ENCODE measurements around the gene SCYGR1. TPM values are rescaled to one million over a fixed set of nuclear protein-coding genes. Genes with fewer than 3 reads are reported as not detected.

Gene SCYGR1
- total RNA-seq, 1 experiment from 2014 or later, result not detected

DNA sequence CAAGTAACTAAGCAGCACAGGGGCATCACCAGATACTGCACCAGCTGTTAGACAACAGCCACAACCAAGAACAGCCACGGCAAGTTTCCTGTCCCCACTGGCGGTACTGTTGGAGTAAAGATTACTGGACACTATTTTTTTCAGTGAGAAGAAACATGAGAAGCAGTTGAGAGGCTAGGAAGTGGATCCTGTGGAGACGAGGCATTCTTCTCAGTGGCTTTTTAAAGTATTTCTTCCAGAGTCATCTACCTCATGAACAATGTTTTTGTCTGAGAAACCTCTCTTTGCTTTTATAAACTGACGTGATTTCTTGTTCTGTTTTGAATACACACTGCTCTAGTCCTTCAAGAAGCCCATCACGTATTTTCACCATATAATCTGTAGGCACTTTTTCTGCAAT, 27.4 kb downstream of the SCYGR1 start:
- H3K4me3 ChIP-seq (ENCODE audit: low read length), result no peak overlapping the region
- H3K9me3 ChIP-seq (ENCODE audit: low read length), result no peaks in the 10 kb centered on the region
- no peak overlapping the region for H2AFZ ChIP-seq (ENCODE audit: low read length)
- no peak for DNase-seq
- no peaks in the 10 kb centered on the region for H3K27me3 ChIP-seq (ENCODE audit: low read length)
- no peak overlapping the region for H3K27ac ChIP-seq (ENCODE audit: low read length)
- H3K9me2 ChIP-seq (replicated peaks; ENCODE audit: insufficient read depth, low read length), result no peaks in the 10 kb centered on the region
- no peaks in the 10 kb centered on the region for H3K79me2 ChIP-seq (ENCODE audit: low read length)
- no peaks in the 10 kb centered on the region for H4K20me1 ChIP-seq (ENCODE audit: insufficient read depth, low read depth, low read length)
- H3K4me1 ChIP-seq (ENCODE audit: low read length), result peaks cover 4% of the 10 kb centered on the region
- no peak overlapping the region for H3K4me2 ChIP-seq (ENCODE audit: low read depth, low read length, poor library complexity, severe bottlenecking)
- peaks cover 25% of the 10 kb centered on the region; the same call in 1 of the 2 replicates for H3K36me3 ChIP-seq (ENCODE audit: insufficient read depth, low read length)
- no peak overlapping the region for H3K9ac ChIP-seq (ENCODE audit: low read length)

DNA sequence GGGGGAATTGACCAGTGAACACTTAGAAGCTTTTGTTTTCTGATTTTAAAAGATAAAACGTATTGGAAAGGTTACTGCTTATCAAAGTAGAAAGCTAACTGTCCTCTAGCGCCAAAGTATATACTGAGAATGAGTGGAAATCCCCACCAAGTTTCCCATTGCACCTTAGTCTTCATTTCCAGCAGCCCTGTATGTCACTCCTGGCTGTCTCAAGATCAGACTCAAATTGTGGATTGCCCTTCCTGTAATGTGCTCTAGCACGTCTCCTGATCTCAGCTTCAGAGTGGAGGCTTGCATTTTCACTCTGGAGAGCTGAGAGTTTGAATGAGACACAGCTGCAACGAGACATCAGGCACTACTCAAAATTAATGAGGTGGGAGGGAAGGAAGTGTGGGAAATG, 36.1 kb downstream of the SCYGR1 start:
- H3K4me2 ChIP-seq (ENCODE audit: low read depth, low read length, poor library complexity, severe bottlenecking), result no peak overlapping the region
- no peaks in the 10 kb centered on the region for H4K20me1 ChIP-seq (ENCODE audit: insufficient read depth, low read depth, low read length)
- no peaks in the 10 kb centered on the region for H3K9me3 ChIP-seq (ENCODE audit: low read length)
- H3K27ac ChIP-seq (ENCODE audit: low read length), result no peak overlapping the region
- H3K27me3 ChIP-seq (ENCODE audit: low read length), result no peaks in the 10 kb centered on the region
- H3K36me3 ChIP-seq (ENCODE audit: insufficient read depth, low read length), result peaks cover 43% of the 10 kb centered on the region
- H3K9me2 ChIP-seq (replicated peaks; ENCODE audit: insufficient read depth, low read length), result no peaks in the 10 kb centered on the region
- no peak overlapping the region for H2AFZ ChIP-seq (ENCODE audit: low read length)
- H3K4me3 ChIP-seq (ENCODE audit: low read length), result no peak overlapping the region
- no peak overlapping the region for H3K9ac ChIP-seq (ENCODE audit: low read length)
- DNase-seq, result no peak
- no peaks in the 10 kb centered on the region for H3K79me2 ChIP-seq (ENCODE audit: low read length)
- no peaks in the 10 kb centered on the region for H3K4me1 ChIP-seq (ENCODE audit: low read length)

DNA sequence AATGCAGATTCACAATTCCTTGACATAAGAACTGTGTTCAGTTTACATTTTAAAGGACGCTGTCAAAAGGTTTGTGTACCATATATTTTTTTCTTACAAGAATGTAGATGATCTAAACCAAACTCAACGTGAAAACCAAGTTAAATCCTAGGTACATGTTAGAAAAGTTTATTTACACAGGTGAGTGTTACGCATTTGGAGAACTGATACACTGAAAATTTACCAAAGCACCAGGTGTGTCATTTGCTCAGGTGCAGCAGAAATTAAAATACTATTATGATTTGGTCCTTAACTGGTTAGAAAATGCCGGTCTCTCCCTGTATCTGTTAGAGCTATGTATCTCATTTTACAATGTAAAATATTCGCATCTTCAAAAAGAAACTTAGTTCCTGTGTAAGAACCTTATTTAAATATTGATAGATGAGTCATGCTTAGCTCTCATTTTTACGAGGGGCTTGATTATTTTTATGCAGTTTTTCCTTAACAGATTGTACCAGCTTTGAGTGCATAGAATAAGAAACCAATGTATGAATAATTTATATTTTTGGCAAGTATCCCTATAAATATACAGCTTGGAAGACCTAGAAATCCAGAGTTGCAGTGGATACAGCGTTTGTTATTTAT, 37.6 kb downstream of the SCYGR1 start:
- H4K20me1 ChIP-seq (ENCODE audit: insufficient read depth, low read depth, low read length), result no peaks in the 10 kb centered on the region
- H3K27me3 ChIP-seq (ENCODE audit: low read length), result no peaks in the 10 kb centered on the region
- no peak for DNase-seq
- H3K9ac ChIP-seq (ENCODE audit: low read length), result no peak overlapping the region
- no peaks in the 10 kb centered on the region for H3K9me2 ChIP-seq (replicated peaks; ENCODE audit: insufficient read depth, low read length)
- H3K4me3 ChIP-seq (ENCODE audit: low read length), result no peak overlapping the region
- peaks cover 43% of the 10 kb centered on the region for H3K36me3 ChIP-seq (ENCODE audit: insufficient read depth, low read length)
- H2AFZ ChIP-seq (ENCODE audit: low read length), result no peak overlapping the region
- H3K9me3 ChIP-seq (ENCODE audit: low read length), result no peaks in the 10 kb centered on the region
- 0 out of 2 replicates have a peak, but pooled peaks cover 3% of the 10 kb centered on the region for H3K79me2 ChIP-seq (ENCODE audit: low read length)
- no peak overlapping the region for H3K4me2 ChIP-seq (ENCODE audit: low read depth, low read length, poor library complexity, severe bottlenecking)
- H3K27ac ChIP-seq (ENCODE audit: low read length), result no peak overlapping the region
- H3K4me1 ChIP-seq (ENCODE audit: low read length), result no peaks in the 10 kb centered on the region

DNA sequence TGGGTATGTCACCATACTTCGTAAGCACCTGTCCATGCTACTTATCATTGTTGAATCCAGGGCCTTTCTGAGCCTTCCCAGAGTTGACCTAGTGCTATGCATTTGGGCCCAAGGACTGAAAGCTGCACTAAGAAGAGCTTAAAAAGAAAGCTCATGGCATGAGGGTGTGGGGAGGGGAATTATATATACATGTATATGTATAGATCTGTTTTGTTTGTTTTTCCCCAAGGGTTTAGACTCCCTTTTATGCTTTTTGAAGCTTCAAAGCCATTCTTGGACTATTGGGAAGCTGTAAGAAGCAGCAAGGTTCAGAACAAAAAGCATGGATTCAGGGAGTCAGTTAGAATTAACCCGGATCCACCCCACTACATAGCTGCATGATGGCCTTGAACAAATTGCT, 39.4 kb downstream of the SCYGR1 start:
- H2AFZ ChIP-seq (ENCODE audit: low read length), result no peak overlapping the region
- no peaks in the 10 kb centered on the region for H4K20me1 ChIP-seq (ENCODE audit: insufficient read depth, low read depth, low read length)

DNA sequence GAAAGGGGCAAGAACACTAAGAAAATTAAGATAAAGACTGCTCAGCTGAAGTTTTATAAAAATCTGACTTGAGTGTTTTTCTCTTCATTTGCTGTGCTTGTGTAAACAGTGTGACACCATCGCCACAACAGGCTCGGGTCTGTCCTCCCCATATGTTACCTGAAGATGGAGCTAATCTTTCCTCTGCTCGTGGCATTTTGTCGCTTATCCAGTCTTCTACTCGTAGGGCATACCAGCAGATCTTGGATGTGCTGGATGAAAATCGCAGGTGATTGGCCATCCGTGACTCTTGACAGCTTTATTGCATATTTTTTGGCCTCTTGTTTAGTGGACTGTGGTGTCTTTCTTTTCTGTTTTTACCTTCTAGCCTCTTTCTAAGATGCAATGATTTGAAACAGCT, 40.6 kb downstream of the SCYGR1 start:
- Histone ChIP-seq H3K27ac (ENCODE audit: low read length) (no peak overlapping the region), H3K9ac (ENCODE audit: low read length) (no peak overlapping the region), H3K36me3 (ENCODE audit: insufficient read depth, low read length) (peaks cover 51% of the 10 kb centered on the region), H3K9me2 (replicated peaks; ENCODE audit: insufficient read depth, low read length) (no peaks in the 10 kb centered on the region), H3K79me2 (ENCODE audit: low read length) (peaks cover 8% of the 10 kb centered on the region; the same call in 1 of the 2 replicates), H3K27me3 (ENCODE audit: low read length) (no peaks in the 10 kb centered on the region), H3K4me3 (ENCODE audit: low read length) (no peak overlapping the region), H3K9me3 (ENCODE audit: low read length) (no peaks in the 10 kb centered on the region), H3K4me2 (ENCODE audit: low read depth, low read length, poor library complexity, severe bottlenecking) (no peak overlapping the region), H3K4me1 (ENCODE audit: low read length) (no peaks in the 10 kb centered on the region), H2AFZ (ENCODE audit: low read length) (no peak overlapping the region), H4K20me1 (ENCODE audit: insufficient read depth, low read depth, low read length) (no peaks in the 10 kb centered on the region)
- DNase-seq, result no peak

More for the DNA sequence above, 39.4 kb downstream of the SCYGR1 start:
- Histone ChIP-seq H3K36me3 (ENCODE audit: insufficient read depth, low read length) (peaks cover 44% of the 10 kb centered on the region), H3K27me3 (ENCODE audit: low read length) (no peaks in the 10 kb centered on the region), H3K9me2 (replicated peaks; ENCODE audit: insufficient read depth, low read length) (no peaks in the 10 kb centered on the region), H3K9me3 (ENCODE audit: low read length) (no peaks in the 10 kb centered on the region), H3K4me1 (ENCODE audit: low read length) (no peaks in the 10 kb centered on the region), H3K27ac (ENCODE audit: low read length) (no peak overlapping the region), H3K4me3 (ENCODE audit: low read length) (no peak overlapping the region), H3K79me2 (ENCODE audit: low read length) (0 out of 2 replicates have a peak, but pooled peaks cover 3% of the 10 kb centered on the region), H3K4me2 (ENCODE audit: low read depth, low read length, poor library complexity, severe bottlenecking) (no peak overlapping the region), H3K9ac (ENCODE audit: low read length) (no peak overlapping the region)
- no peak for DNase-seq

DNA sequence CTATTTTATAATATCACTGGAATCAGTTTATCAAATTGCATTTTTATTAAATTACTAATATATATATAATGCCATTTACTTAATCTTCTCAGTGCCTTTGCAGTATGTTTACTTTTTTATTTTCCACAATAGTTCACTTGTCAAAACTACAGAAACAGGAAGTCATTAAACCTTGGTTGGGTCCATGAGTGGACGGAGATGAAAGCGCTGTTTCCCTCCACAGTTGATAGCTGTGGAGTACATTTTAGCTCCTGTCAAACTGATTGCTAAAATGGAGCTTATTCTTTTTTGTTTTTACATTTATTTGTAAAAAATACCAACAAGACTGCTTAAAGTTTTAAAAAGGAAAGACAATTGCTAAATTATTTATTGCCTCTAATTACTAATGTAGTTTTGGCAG, 43.5 kb downstream of the SCYGR1 start:
- no peak overlapping the region for H3K27ac ChIP-seq (ENCODE audit: low read length)
- no peaks in the 10 kb centered on the region for H3K27me3 ChIP-seq (ENCODE audit: low read length)
- no peak for DNase-seq
- no peak overlapping the region for H3K4me2 ChIP-seq (ENCODE audit: low read depth, low read length, poor library complexity, severe bottlenecking)
- H4K20me1 ChIP-seq (ENCODE audit: insufficient read depth, low read depth, low read length), result no peaks in the 10 kb centered on the region
- H3K4me1 ChIP-seq (ENCODE audit: low read length), result no peaks in the 10 kb centered on the region
- H3K79me2 ChIP-seq (ENCODE audit: low read length), result peaks cover 8% of the 10 kb centered on the region; the same call in 1 of the 2 replicates
- H2AFZ ChIP-seq (ENCODE audit: low read length), result no peak overlapping the region
- peaks cover 46% of the 10 kb centered on the region for H3K36me3 ChIP-seq (ENCODE audit: insufficient read depth, low read length)
- H3K9ac ChIP-seq (ENCODE audit: low read length), result no peak overlapping the region
- H3K9me3 ChIP-seq (ENCODE audit: low read length), result no peaks in the 10 kb centered on the region
- no peaks in the 10 kb centered on the region for H3K9me2 ChIP-seq (replicated peaks; ENCODE audit: insufficient read depth, low read length)
- no peak overlapping the region for H3K4me3 ChIP-seq (ENCODE audit: low read length)

DNA sequence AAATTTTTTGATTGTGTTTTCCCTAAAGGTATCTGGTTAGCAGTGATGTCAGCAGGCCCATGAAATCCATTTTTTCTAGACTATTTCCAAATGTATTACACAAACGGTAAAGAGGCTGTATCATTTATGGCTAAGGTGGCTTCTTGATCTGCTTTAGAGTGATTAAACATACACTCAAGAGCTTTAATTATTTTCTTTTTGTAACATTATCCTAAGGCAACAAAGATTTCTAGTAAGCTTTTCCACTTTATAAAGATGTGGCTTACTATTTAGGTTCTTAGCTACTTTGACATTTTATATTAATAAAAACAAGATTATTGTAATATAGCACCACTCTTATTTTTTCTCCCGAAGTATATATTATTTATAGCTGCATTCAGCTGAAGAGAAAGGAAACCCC, 46.2 kb downstream of the SCYGR1 start:
- DNase-seq, result no peak
- Histone ChIP-seq H2AFZ (ENCODE audit: low read length) (no peak overlapping the region), H3K4me3 (ENCODE audit: low read length) (no peak overlapping the region), H3K9me3 (ENCODE audit: low read length) (no peaks in the 10 kb centered on the region), H3K36me3 (ENCODE audit: insufficient read depth, low read length) (peaks cover 26% of the 10 kb centered on the region; the same call in 1 of the 2 replicates), H3K4me1 (ENCODE audit: low read length) (no peaks in the 10 kb centered on the region), H3K4me2 (ENCODE audit: low read depth, low read length, poor library complexity, severe bottlenecking) (no peak overlapping the region), H3K9me2 (replicated peaks; ENCODE audit: insufficient read depth, low read length) (no peaks in the 10 kb centered on the region), H3K9ac (ENCODE audit: low read length) (no peak overlapping the region), H3K79me2 (ENCODE audit: low read length) (peaks cover 8% of the 10 kb centered on the region; the same call in 1 of the 2 replicates), H3K27me3 (ENCODE audit: low read length) (no peaks in the 10 kb centered on the region), H4K20me1 (ENCODE audit: insufficient read depth, low read depth, low read length) (no peaks in the 10 kb centered on the region), H3K27ac (ENCODE audit: low read length) (no peak overlapping the region)

DNA sequence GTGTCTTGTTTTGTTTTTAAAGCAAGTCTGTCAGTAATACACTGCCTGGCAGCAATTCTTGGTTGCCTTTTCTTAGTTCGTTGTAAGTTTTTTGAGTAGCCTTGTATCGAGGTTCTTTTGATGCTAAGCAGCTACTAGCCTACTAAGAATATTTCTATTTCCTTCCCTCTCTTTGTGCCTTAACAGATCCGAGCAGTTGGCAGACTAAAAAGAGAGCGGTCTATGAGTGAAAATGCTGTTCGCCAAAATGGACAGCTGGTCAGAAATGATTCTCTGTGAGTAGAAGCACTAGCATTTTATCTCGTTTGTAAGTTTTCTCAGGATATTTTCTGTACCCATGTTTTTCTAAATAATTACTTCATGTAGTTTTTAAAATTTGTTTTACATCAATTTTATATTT, 47.6 kb downstream of the SCYGR1 start:
- Histone ChIP-seq H3K4me1 (ENCODE audit: low read length) (no peaks in the 10 kb centered on the region), H3K4me3 (ENCODE audit: low read length) (no peak overlapping the region), H3K9ac (ENCODE audit: low read length) (no peak overlapping the region), H3K27ac (ENCODE audit: low read length) (no peak overlapping the region), H3K9me2 (replicated peaks; ENCODE audit: insufficient read depth, low read length) (no peaks in the 10 kb centered on the region), H3K9me3 (ENCODE audit: low read length) (no peaks in the 10 kb centered on the region), H3K36me3 (ENCODE audit: insufficient read depth, low read length) (peaks cover 23% of the 10 kb centered on the region; the same call in 1 of the 2 replicates), H4K20me1 (ENCODE audit: insufficient read depth, low read depth, low read length) (no peaks in the 10 kb centered on the region), H3K27me3 (ENCODE audit: low read length) (no peaks in the 10 kb centered on the region), H3K79me2 (ENCODE audit: low read length) (peaks cover 12% of the 10 kb centered on the region; the same call in 1 of the 2 replicates), H2AFZ (ENCODE audit: low read length) (no peak overlapping the region), H3K4me2 (ENCODE audit: low read depth, low read length, poor library complexity, severe bottlenecking) (no peak overlapping the region)
- DNase-seq, result no peak

Data from Karpas-422 (cell line).